ENCODE data around the gene MYBPHL. TPM values are rescaled to one million over a fixed set of nuclear protein-coding genes. Genes with fewer than 3 reads are reported as not detected.

MYBPHL gene
- total and polyA plus RNA-seq, 2 experiments from 2014 or later: 3.6 to 7.4 TPM

DNA sequence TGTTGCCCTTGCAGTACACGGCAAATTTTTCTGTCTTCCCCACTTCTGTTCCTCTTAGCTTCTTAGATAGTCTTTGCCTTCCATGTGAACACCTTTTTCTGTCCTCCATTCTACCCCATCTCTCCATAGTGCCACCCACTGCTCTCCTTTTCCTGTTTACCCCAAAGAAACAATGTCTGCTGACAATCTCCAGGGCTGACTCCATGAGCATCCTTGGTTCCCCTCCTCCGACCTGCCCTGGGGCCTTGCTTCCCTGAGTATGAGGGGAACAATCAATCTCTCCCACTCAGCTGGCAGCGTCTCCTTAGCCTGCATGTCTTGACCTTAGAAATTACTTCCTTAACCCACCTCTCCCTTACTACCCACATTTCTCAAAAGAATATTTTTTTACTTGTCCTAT, 12.3 kb upstream of the MYBPHL start:
- H3K27me3 ChIP-seq: no peaks in the 10 kb centered on the region
- H3K4me2 ChIP-seq: no peak overlapping the region
- H3K27ac ChIP-seq: no peak overlapping the region
- no peak overlapping the region for H2AFZ ChIP-seq
- H3K9me2 ChIP-seq (replicated peaks; ENCODE audit: insufficient read depth): no peaks in the 10 kb centered on the region
- H3K4me3 ChIP-seq: no peak overlapping the region
- no peaks in the 10 kb centered on the region for H3K9me3 ChIP-seq (ENCODE audit: low read depth)
- no peaks in the 10 kb centered on the region for H4K20me1 ChIP-seq (ENCODE audit: insufficient read depth, poor library complexity, severe bottlenecking)
- no peaks in the 10 kb centered on the region for H3K36me3 ChIP-seq (replicated peaks; ENCODE audit: insufficient read depth, low read depth)
- TF ChIP-seq EZH2 (IDR thresholded peaks at IDR 0.05; ENCODE audit: borderline replicate concordance) (no peak), EZH2phosphoT487 (IDR thresholded peaks at IDR 0.05; ENCODE audit: low read depth, severe bottlenecking, unreplicated experiment) (no peak)
- TF ChIP-seq, protein P1, sequence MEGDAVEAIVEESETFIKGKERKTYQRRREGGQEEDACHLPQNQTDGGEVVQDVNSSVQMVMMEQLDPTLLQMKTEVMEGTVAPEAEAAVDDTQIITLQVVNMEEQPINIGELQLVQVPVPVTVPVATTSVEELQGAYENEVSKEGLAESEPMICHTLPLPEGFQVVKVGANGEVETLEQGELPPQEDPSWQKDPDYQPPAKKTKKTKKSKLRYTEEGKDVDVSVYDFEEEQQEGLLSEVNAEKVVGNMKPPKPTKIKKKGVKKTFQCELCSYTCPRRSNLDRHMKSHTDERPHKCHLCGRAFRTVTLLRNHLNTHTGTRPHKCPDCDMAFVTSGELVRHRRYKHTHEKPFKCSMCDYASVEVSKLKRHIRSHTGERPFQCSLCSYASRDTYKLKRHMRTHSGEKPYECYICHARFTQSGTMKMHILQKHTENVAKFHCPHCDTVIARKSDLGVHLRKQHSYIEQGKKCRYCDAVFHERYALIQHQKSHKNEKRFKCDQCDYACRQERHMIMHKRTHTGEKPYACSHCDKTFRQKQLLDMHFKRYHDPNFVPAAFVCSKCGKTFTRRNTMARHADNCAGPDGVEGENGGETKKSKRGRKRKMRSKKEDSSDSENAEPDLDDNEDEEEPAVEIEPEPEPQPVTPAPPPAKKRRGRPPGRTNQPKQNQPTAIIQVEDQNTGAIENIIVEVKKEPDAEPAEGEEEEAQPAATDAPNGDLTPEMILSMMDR (IDR thresholded peaks at IDR 0.05; ENCODE audit: poor library complexity): no peak
- WGBS (ENCODE audit: low lambda C conversion rate, missing lambda C conversion rate): 77% methylated on average over 3 of the region's 3 CpGs
- no peaks in the 10 kb centered on the region for H3K4me1 ChIP-seq (ENCODE audit: insufficient read depth)
- DNase-seq (ENCODE audit: low spot score): no peak
- no peaks in the 10 kb centered on the region for H3K79me2 ChIP-seq

GRCh38 chr1:109316506-109316905, 9.7 kb upstream of the MYBPHL start:
- Histone ChIP-seq H3K9me3 (ENCODE audit: low read depth) (no peaks in the 10 kb centered on the region), H3K4me3 (no peak overlapping the region), H3K79me2 (no peaks in the 10 kb centered on the region), H4K20me1 (ENCODE audit: insufficient read depth, poor library complexity, severe bottlenecking) (no peaks in the 10 kb centered on the region), H3K27me3 (no peaks in the 10 kb centered on the region), H3K27ac (no peak overlapping the region), H3K36me3 (replicated peaks; ENCODE audit: insufficient read depth, low read depth) (no peaks in the 10 kb centered on the region), H3K9me2 (replicated peaks; ENCODE audit: insufficient read depth) (no peaks in the 10 kb centered on the region), H3K4me2 (no peak overlapping the region), H2AFZ (no peak overlapping the region), H3K4me1 (ENCODE audit: insufficient read depth) (no peaks in the 10 kb centered on the region)
- no peak for DNase-seq (ENCODE audit: low spot score)
- no peak for TF ChIP-seq EZH2phosphoT487 (IDR thresholded peaks at IDR 0.05; ENCODE audit: low read depth, severe bottlenecking, unreplicated experiment)
- no peak for TF ChIP-seq EZH2 (IDR thresholded peaks at IDR 0.05; ENCODE audit: borderline replicate concordance)
- TF ChIP-seq, protein P1 (IDR thresholded peaks at IDR 0.05; ENCODE audit: poor library complexity): no peak
- 96% methylated on average over 1 of the region's 1 CpG for WGBS (ENCODE audit: low lambda C conversion rate, missing lambda C conversion rate)

DNA sequence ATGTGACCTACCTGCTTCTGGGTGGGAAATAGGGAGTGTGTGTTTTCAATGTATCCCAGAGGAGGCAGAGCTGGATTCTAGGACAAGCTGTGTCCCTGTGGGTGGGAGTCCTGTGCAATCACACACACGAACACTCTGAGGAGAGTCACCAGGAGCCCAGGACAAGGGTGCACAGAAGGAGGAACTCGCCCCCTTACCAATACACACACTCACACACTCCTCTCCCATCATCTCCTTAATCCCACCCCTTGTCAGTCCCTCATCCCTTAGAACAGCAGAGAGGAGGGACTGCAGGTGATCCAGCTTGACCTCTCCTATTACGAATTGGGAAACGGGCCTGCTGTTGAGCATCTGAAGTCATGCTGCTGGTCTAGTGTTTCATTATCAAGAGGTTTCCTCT, 8.5 kb upstream of the MYBPHL start:
- TF ChIP-seq, protein P1 (IDR thresholded peaks at IDR 0.05; ENCODE audit: poor library complexity): no peak
- TF ChIP-seq EZH2 (IDR thresholded peaks at IDR 0.05; ENCODE audit: borderline replicate concordance) (no peak), EZH2phosphoT487 (IDR thresholded peaks at IDR 0.05; ENCODE audit: low read depth, severe bottlenecking, unreplicated experiment) (no peak)
- Histone ChIP-seq H3K9me3 (ENCODE audit: low read depth) (no peaks in the 10 kb centered on the region), H3K4me1 (ENCODE audit: insufficient read depth) (peaks cover 1% of the 10 kb centered on the region), H4K20me1 (ENCODE audit: insufficient read depth, poor library complexity, severe bottlenecking) (no peaks in the 10 kb centered on the region), H3K27ac (no peak overlapping the region), H2AFZ (no peak overlapping the region), H3K4me3 (no peak overlapping the region), H3K27me3 (no peaks in the 10 kb centered on the region), H3K79me2 (no peaks in the 10 kb centered on the region), H3K36me3 (replicated peaks; ENCODE audit: insufficient read depth, low read depth) (no peaks in the 10 kb centered on the region), H3K4me2 (no peak overlapping the region), H3K9me2 (replicated peaks; ENCODE audit: insufficient read depth) (no peaks in the 10 kb centered on the region)
- 95% methylated on average over 4 of the region's 4 CpGs for WGBS (ENCODE audit: low lambda C conversion rate, missing lambda C conversion rate)
- DNase-seq (ENCODE audit: low spot score): no peak

- TF ChIP-seq, protein P1 (IDR thresholded peaks at IDR 0.05; ENCODE audit: poor library complexity): no peak
- no peak for TF ChIP-seq EZH2phosphoT487 (IDR thresholded peaks at IDR 0.05; ENCODE audit: low read depth, severe bottlenecking, unreplicated experiment)
- no peak for TF ChIP-seq EZH2 (IDR thresholded peaks at IDR 0.05; ENCODE audit: borderline replicate concordance)
- Histone ChIP-seq H3K4me1 (ENCODE audit: insufficient read depth) (peaks cover 6% of the 10 kb centered on the region), H2AFZ (no peak overlapping the region), H3K9me2 (replicated peaks; ENCODE audit: insufficient read depth) (no peaks in the 10 kb centered on the region), H3K4me3 (no peak overlapping the region), H3K79me2 (no peaks in the 10 kb centered on the region), H4K20me1 (ENCODE audit: insufficient read depth, poor library complexity, severe bottlenecking) (no peaks in the 10 kb centered on the region), H3K9me3 (ENCODE audit: low read depth) (no peaks in the 10 kb centered on the region), H3K27ac (no peak overlapping the region), H3K4me2 (no peak overlapping the region), H3K36me3 (replicated peaks; ENCODE audit: insufficient read depth, low read depth) (no peaks in the 10 kb centered on the region), H3K27me3 (no peaks in the 10 kb centered on the region)
- no peak for DNase-seq (ENCODE audit: low spot score)
- WGBS (ENCODE audit: low lambda C conversion rate, missing lambda C conversion rate): 97% methylated on average over 1 of the region's 1 CpG
These were observed 8.0 kb upstream of the MYBPHL start for GRCh38 chr1:109314795-109315194.

Data from hepatocyte (in vitro differentiated cells).